ENCODE data around the gene ITGB8.

DNA sequence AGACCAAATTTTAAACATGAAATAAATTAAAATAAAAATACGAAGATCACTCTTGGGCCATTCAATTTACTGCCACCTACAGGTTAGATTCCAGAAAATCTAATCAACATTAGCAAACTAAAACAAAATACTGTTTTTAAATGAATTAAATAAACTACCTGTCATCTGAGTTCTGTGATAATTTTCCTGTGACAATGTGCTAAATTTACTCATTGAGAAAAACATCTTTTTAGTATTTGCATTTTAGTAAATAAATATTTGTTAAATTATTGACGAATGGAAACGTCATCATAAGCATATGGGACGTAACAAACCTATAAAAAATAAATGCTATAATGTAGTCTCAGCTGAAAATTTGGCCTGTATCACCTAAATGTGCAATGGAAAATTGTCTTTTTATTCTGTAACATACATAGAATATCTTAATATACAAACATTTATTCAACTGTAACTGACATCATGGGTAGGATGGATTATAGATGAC lies 72.1 kb downstream of the ITGB8 start:
- TF ChIP-seq EZH2 (IDR thresholded peaks at IDR 0.05; ENCODE audit: insufficient read depth, poor library complexity, severe bottlenecking) (no peak), EZH2phosphoT487 (IDR thresholded peaks at IDR 0.05; ENCODE audit: insufficient read depth, low read depth) (no peak)

Data from GM23248 (cell line).